GM18858 (cell line): ENCODE data around the gene GRK5.

Experiments used
- ATAC-seq: cut with Tn5 transposase; IDR thresholded peaks from one replicate; pipeline ENCODE4 v1.9.1; 2021; ENCODE audit not compliant: unreplicated experiment

The GRK5 gene

GRCh38 chr10:119498889-119499676 lies 291.7 kb downstream of the GRK5 start:
- no peak for ATAC-seq

- ATAC-seq = no peak
Observed at GRCh38 chr10:119499677-119500002, 292.3 kb downstream of the GRK5 start.

DNA sequence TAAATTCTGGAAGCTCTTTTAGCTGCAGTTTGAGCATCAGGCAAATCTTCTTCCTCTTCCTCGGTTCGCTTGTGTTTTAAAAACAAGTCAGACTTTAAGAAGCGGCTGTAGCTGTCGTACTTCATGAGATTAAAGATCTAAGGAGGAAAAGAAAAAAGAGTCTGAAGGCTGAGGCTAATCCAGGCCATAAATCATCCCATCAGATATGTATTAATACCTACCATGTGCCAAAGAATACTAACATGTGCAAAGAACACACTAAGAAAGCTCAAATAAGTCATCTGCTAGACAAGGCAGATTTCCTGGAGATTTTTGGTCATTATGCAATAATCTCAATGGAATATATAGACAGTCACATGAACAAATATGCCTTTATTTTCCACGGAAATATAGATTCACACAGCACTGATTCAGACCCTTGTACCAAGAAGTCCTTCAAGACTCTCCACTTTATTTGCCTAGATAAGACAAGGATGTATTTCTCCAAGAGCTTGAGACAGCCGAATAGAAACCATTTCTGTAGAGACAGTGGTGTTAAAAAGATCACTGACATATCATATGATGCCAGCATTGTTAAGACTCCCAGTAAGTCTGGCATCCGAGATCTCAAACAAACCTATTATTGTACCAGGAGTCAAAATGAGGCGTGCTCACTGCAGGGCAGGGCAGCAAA lies 292.9 kb downstream of the GRK5 start:
- no peak for ATAC-seq

DNA sequence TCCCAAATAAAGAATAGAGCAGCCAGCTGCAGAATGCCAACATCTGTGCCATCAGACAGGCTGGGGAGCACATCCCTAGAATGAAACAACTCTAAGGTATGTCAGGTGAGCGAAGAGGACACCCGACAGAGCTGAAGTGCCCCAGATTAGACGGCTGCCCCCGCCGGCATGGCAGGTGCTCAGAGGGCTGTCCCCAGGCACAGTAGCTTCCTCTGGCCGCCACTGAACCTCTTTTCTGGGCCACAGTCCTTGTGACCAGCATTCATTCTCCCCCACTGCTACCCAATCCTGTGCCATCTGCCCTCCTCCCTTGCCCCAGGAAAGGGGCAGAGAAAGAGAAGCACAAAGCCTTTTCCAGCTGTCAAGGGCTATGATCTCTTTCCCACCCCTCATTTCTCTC lies 293.4 kb downstream of the GRK5 start:
- no peak for ATAC-seq

DNA sequence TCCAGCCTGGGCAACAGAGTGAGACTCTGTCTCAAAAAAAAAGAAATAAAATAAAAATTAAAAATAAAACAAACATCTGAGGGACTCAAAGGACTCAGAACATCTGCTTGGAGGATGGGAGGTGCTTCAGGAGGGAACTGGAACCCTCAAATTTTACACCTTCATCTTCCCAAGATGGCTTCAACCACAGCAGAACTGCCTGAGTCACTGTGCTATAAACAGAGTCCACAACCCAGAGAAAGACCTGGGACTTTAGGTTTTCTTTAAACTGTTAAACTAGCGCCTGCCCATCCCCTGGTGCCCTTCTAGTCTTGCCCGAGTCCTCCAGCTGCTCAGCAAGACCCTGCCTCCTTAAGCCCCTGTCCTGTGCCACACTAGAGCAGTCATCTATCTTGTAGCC lies 294.3 kb downstream of the GRK5 start:
- ATAC-seq = no peak

DNA sequence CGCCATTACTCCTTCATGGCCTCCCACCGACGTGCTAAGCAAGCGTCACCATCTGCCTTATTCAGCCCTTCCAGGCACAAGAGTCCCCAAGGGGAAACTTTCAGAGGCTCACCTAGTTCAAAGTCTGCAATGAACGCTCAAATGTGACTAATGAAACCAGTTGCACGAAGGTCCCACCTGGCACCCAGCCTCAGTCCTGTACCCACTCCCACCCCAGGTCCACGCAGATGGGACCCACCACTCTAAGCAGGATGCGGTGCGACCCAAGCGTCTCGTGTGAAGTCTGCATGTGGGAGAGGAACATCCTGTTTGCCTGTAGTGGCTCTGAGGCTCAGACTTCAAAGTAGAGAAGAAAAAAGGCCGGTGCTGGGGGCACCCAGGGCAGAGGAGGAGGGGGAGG lies 294.8 kb downstream of the GRK5 start:
- no peak for ATAC-seq

GRCh38 chr10:119502618-119503155 lies 295.3 kb downstream of the GRK5 start:
- no peak for ATAC-seq

DNA sequence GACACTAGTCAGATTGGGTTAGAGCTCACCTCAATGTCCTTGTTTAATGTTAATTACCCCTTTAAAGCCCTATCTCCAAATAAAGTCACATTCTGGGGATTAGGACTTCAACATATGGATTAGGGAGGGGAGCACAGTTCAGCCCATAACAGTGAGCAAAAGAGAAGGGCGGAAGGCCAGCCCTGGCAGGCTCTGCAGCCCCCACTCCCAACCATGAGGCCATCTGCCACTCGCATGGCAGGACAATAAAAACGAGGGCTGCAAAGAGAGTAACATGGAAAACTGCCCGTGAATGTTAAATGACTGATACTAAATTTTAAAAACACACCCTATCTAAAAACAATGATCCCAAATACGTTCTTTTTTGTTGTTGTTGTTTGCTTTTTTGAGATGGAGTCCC lies 296.4 kb downstream of the GRK5 start:
- no peak for ATAC-seq

DNA sequence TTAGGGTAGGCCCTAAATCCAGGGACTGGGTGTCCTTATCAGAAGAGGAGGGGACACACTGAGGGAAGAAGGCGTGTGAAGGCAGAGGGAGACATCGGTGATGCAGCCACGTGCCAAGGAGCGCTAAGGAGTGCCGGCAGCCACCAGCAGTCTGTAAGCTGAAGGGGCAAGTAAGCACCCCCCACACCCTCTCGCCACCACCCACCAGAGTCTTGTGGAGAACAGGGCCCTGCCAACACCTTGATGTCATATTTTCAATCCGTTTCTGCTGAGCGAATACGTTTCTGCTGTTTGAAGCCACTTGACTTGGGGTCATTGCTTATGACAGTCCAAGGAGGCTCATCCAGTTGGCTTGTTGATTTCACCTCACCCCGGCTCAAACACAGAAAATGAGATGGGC lies 297.3 kb downstream of the GRK5 start:
- ATAC-seq = no peak

DNA sequence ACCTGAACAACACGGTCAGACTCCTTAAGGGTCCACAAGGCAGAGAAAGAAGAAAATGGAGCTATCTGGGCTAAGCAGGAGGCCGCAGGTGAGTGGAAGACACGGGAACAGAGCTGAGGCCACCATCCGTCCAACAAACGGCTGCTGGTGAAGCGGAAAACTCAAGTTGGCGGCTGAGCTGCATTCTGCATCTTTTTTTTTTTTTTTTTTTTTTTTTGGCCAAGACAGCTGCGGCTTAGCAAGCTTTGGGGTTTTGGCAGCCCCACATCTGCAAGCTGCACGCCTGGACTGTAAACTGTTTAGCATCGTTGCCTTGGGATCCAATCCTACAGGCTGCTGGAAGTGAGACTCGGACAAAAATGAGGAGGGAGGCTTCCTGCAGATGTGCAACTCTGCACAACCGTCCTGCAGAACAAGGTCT lies 297.8 kb downstream of the GRK5 start:
- no peak for ATAC-seq
